ENCODE results near the gene SAMD11. TPM values are rescaled to one million over a fixed set of nuclear protein-coding genes. Genes with fewer than 3 reads are reported as not detected.
A peak's percentile ranks its signal among the peaks of the same experiment; 100 is the strongest.
"Not testable (repeated sequence)": the region's sequence is repeated elsewhere in the genome, so short reads cannot be mapped to it uniquely, and the experiment has no call there.

Gene SAMD11, protein sequence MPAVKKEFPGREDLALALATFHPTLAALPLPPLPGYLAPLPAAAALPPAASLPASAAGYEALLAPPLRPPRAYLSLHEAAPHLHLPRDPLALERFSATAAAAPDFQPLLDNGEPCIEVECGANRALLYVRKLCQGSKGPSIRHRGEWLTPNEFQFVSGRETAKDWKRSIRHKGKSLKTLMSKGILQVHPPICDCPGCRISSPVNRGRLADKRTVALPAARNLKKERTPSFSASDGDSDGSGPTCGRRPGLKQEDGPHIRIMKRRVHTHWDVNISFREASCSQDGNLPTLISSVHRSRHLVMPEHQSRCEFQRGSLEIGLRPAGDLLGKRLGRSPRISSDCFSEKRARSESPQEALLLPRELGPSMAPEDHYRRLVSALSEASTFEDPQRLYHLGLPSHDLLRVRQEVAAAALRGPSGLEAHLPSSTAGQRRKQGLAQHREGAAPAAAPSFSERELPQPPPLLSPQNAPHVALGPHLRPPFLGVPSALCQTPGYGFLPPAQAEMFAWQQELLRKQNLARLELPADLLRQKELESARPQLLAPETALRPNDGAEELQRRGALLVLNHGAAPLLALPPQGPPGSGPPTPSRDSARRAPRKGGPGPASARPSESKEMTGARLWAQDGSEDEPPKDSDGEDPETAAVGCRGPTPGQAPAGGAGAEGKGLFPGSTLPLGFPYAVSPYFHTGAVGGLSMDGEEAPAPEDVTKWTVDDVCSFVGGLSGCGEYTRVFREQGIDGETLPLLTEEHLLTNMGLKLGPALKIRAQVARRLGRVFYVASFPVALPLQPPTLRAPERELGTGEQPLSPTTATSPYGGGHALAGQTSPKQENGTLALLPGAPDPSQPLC
- not detected for polyA plus RNA-seq (2012; ENCODE audit: insufficient read depth, insufficient read length)

DNA sequence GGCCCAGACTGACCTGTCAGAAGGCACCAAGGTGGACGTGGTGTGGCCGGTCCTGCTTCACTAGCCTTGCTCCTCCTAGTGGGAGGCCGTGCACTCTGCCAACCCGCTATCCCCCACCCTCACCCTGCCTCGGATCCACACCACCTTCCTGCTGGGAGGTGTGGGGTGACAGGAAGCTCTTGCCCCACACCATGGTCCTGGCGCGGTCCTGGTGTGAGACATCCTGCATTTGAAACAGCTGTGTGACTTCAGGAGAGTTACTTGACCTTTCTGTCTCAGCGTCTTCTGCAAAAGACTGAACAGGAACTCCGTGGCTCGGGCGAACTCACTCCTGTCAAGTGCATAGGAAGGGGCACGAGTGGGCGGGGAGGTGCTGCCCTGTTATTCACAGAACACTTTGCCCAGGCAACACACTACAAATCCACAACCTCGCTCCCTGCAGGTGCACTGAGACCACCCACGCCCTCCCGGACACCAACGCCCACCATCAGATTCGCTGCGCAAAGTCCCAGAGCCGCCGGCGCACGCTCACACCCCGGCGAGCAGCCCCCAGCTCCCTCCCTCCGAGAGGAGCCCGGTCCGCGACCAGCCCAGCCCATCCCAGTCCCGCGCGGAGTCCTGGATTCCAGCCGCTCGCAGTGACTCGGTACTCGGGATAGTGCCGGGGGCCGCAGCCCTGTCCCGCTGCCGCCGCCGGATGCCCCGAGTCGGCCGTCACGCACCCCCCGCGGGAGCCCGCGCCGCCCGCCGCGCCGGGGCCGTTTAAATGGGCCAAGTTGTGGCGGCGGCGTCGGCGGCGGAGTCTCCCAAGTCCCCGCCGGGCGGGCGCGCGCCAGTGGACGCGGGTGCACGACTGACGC lies at the start of gene SAMD11:
TSS of gene SAMD11 (plus strand) at position 793 of the 860 bp plus-strand sequence. CDS start 509 bp downstream, outside the sequence.
- H3K4me3 ChIP-seq (ENCODE audit: low read length) = peak within 1 kb of the TSS; percentile 43
- peak; percentile 61 for DNase-seq (ENCODE audit: low read depth, low spot score)

DNA sequence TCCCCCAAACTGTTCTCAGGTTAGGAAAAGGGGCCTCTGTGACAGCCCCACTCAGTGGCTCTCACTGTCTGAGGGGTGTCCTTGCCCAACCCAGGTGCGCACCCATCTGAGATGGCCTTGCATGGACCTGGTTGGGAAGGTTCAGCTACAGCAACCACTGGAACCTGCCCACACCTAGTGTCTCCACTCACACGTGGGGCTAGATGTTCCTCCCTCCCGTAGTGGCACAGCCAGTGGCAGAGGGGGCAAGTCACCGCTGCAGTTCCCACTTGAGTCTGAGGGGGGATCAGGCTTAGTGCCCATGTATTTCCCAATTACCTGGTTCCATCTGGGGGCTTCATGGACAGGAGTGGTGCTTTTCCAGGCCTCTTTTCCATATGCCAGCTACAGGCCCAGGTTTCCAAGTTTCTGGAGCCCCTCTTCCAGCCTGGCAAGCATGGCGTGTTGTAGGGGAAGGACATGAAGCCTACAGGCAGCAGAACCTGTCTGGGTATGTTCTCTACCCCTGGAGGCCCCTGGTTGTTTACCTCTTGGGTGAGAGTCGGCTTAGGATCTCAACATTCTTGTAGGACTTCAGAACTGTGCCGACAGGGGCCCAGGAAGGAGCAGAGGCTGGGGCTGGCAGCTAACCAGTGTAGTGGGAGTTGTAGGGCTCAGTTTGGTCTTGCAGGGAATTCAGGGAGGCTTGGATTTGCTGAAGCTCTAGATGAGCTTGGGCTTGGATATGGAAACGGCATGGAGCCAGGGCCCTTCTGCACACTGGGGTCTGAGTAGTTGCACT lies 47.1 kb upstream of the SAMD11 start:
- H3K4me3 ChIP-seq (ENCODE audit: low read length); DNase-seq (ENCODE audit: low read depth, low spot score): not testable (repeated sequence)

DNA sequence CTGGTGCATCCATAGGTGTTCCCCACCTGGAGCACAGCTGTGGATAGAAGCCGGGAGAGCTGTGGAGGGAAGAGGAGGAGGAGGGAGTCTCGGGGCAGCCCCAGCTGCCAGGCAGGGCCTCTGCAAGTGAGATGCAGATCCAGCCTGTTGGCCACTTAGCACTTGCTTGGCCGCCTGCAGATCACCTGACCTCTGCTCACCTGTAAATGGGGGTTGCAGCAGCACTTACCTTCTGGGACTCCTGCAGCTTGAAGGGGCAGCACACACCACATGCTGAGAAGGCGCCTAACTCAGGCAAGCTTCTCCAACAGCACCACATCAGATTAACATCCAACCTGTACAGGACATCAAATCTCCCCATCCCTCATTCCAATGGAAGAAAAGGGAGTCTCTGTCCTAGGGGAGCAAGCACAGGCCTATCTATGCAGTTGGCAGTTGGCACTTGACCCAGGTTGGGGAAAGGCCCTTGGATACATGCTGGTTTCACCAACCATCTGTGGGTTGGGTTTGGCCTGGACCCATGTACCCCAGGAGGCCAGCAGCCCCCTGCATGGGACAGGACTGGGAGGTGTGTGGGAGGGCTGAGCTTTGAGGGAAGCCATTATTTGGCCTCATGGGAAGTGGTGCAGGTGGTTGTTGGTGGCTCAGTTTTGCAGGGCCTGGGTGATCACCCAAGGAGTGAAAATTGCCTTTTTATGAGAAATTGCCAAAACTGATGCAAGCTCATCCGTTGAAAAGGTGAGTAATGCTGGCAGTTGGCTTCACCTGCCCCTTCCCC lies 46.3 kb upstream of the SAMD11 start:
- not testable (repeated sequence) for H3K4me3 ChIP-seq (ENCODE audit: low read length); DNase-seq (ENCODE audit: low read depth, low spot score)

DNA sequence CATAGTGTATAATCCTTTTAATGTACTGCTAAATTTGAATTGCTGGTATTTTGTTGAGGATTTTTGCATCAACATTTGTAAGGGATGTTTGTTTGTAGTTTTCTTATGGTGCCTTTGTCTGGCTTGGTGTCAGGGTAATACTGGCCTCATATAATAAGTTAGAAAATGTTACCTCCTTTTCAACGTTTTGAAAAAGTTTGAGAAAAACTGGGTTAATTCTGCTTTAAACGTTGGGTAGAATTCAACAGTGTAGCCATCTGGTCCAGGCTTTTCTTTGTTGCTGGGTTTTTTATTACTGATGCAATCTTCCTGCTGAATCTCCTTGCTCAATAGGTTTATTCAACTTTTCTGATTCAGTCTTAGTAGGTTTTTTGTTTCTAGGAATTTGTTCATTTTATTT lies 43.2 kb upstream of the SAMD11 start:
- not testable (repeated sequence) for H3K4me3 ChIP-seq (ENCODE audit: low read length); DNase-seq (ENCODE audit: low read depth, low spot score)

DNA sequence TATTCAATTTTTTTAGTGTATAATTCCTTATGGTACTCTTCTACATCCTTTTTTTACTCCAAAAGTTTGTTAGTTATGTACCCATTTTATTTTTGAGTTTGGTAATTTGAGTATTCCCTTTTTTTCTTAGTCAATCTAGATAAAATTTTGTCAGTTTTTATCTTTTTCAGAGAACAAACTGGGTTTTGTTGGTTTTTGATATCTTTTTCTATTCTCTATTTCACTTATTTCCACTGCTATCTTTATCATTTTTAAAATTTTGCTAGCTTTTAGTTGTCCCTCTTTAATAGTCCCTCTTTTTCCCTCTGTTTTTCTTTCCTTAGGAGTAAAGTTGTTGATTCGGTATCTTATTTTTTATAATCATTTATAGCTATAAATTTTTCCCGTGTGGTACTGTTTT lies 42.8 kb upstream of the SAMD11 start:
- DNase-seq (ENCODE audit: low read depth, low spot score); H3K4me3 ChIP-seq (ENCODE audit: low read length): not testable (repeated sequence)

DNA sequence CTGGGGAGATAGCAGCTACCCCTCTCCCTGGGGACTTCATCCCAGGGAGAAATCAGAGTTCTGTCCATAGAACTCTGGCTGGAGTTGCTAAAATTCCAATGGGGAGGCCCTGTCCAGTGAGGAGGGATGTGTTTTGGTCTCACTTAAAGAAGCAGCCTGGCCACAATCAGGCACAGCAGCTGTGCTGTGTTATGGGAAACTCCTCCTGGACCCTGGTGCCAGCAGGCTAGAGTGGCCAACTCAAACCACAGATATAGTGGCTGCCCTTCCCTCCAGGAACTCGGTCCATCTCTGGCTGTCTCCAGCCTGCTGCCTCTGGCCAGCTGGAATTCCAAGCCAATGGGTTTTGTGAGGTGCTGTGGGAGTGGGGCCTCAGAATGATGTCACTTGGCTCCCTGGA lies 37.4 kb upstream of the SAMD11 start:
- DNase-seq (ENCODE audit: low read depth, low spot score) = no peak
- no peak overlapping the region for H3K4me3 ChIP-seq (ENCODE audit: low read length)

DNA sequence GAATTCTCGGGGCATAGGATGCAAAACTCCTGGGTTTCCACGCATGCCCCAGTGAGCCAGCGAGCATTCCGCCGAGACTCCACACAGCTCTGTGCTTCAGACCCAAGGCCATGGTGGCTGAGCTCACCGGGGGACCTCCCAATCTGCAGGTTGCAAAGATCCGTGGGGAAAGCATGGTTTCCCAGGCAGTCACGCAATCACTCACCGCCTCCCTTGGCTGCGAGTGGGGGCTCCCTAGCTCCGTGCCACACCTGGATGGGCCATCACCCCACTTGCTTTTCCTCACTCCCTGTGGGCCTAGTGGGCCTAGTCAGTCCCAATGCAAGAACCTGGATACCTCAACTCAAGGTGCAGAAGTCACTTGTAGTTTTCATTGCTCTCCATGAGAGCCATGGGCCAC lies 37.0 kb upstream of the SAMD11 start:
- no peak overlapping the region for H3K4me3 ChIP-seq (ENCODE audit: low read length)
- DNase-seq (ENCODE audit: low read depth, low spot score) = no peak

DNA sequence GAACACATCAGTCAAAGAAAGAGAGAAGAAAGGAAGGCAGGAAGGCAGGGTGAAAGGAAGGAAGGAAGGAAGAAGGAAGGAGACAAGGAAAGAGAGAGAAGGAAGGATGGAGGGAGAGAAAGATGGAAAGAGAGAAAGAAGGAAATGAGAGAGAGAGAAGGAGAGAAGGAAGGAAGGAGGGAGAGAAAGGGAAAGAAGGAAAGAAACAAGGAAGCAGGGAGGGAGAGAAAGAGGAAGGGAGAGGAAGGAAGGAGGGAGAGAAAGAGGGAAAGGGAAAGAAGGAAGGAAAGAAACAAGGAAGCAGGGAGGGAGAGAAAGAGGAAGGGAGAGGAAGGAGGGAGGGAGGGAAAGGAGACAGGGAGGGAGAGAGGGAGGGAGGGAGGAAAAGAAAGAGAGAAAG lies 35.4 kb upstream of the SAMD11 start:
- DNase-seq (ENCODE audit: low read depth, low spot score) = no peak

DNA sequence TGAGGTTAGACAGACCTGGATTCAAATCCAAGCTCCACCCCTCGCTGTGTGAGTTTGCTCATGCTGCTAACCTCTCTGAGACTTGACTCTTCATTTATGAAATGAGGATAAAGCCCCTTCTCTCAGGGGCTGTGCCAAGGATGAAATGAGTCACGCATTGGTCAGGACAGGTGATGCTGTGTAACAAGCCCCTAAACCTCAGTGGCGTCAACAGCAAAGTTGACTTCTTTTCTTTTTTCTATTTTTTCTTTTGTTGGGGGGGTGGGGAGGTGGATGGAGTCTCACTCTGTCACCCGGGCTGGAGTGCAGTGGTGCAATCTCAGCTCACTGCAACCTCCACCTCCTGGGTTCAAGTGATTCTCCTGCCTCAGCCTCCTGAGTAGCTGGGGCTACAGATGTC lies 33.9 kb upstream of the SAMD11 start:
- DNase-seq (ENCODE audit: low read depth, low spot score) = not testable (repeated sequence)

More for the DNA sequence above, 35.4 kb upstream of the SAMD11 start:
- no peak overlapping the region for H3K4me3 ChIP-seq (ENCODE audit: low read length)

DNA sequence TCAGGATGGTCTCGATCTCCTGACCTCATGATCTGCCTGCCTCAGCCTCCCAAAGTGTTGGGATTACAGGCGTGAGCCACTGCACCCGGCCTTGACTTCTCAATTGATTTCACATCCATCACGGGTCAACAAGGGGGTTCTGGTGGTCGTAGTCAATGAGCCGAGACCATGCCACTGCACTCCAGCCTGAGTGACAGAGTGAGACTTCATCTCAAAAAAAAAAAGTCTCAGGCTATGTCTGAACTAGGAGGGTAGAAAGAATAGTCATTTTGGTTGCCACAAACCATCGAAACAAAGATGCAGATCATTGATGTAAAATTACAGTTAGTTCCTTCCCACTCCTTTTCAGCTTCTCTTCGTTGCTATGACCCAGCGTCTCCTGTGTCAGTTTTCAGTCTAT lies 33.5 kb upstream of the SAMD11 start:
- not testable (repeated sequence) for DNase-seq (ENCODE audit: low read depth, low spot score); H3K4me3 ChIP-seq (ENCODE audit: low read length)

More for the DNA sequence above, 33.9 kb upstream of the SAMD11 start:
- not testable (repeated sequence) for H3K4me3 ChIP-seq (ENCODE audit: low read length)

DNA sequence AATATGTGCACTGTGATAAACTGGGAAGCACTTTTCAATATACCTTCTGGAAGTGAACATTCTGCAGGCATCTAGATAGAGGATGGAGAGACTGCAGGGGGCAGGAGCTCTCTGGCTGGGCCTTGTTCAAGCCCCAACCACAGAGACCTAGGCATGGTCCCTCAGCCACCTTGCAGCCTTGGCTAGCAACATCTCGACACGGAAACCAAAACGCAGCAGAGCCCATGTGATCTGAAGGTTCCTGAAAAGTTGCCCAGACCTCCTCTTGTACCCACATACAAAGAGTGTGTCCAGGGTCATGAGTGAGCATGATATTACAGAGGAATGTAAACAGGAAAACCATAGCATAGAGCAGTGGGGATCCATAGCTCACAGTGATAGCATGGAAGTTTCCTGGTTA lies 33.1 kb upstream of the SAMD11 start:
- H3K4me3 ChIP-seq (ENCODE audit: low read length) = no peak overlapping the region
- no peak for DNase-seq (ENCODE audit: low read depth, low spot score)

DNA sequence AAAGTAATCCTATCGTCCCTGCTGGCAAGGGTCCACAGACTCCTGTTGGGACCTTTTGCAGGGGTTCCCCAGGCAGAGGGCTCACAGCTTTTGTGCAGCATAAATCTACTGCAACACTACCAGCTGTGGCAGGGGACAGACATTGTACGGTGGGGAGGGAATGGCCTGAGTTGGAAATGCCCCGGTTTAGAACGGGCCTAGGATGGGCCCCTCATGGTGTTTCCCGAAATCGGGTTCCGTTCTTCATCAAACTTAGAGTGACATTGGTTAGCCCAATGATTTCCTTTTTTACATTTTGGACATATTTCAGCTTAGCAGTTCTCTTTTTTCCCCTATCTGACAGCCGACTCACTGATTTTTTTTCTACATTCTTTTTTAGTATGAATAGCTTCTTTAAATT lies 26.5 kb upstream of the SAMD11 start:
- no peak overlapping the region for H3K4me3 ChIP-seq (ENCODE audit: low read length)
- no peak for DNase-seq (ENCODE audit: low read depth, low spot score)

DNA sequence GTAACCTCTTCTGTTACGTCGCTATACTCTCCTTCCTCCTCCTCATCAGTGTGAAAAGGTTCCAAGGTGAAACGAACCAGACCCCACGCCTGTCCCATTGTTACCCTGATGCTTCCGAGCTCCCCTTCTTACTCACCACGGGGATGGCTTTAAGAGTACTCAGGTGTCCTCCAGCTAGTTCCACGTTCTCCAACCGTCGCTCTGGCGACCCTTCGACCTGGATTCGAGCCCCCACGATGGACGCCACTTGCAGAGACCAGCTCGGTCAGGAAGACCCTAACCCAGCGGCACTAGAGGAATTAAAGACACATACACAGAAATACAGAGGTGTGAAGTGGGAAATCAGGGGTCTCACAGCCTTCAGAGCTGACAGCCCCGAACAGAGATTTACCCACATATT lies 25.8 kb upstream of the SAMD11 start:
- not testable (repeated sequence) for H3K4me3 ChIP-seq (ENCODE audit: low read length); DNase-seq (ENCODE audit: low read depth, low spot score)

DNA sequence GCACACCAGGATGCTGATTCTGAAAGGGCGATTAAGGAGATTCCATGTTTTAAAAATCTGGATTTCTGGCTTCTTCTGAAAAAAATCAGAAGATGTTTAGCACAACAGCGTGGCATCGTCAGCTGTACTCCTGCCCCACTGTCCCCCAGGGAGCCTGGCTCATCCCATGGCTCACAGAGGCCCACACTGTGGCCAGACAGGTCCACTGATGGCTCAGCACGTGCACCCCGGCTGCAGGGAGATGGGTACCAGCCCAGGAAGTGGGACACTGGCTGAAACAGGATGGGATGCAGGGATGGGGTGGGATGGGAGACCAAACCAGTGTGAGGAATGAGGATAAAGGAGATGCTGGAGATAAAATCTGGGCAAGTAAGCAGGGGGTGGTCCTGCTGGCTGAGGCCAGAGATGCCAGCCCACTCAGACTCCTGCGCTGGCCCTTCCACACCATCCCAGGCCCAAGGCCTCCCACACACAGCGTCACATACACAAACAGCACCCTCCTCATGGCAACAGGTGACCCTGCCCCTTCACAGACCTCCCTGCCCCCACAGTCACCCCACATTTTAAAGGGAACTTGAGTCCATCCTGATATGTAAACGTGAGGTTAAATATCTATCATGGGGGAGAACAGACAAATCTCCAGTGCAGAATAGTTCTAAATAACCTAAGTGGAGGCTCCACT lies 23.9 kb upstream of the SAMD11 start:
- no peak overlapping the region for H3K4me3 ChIP-seq (ENCODE audit: low read length)
- no peak for DNase-seq (ENCODE audit: low read depth, low spot score)

DNA sequence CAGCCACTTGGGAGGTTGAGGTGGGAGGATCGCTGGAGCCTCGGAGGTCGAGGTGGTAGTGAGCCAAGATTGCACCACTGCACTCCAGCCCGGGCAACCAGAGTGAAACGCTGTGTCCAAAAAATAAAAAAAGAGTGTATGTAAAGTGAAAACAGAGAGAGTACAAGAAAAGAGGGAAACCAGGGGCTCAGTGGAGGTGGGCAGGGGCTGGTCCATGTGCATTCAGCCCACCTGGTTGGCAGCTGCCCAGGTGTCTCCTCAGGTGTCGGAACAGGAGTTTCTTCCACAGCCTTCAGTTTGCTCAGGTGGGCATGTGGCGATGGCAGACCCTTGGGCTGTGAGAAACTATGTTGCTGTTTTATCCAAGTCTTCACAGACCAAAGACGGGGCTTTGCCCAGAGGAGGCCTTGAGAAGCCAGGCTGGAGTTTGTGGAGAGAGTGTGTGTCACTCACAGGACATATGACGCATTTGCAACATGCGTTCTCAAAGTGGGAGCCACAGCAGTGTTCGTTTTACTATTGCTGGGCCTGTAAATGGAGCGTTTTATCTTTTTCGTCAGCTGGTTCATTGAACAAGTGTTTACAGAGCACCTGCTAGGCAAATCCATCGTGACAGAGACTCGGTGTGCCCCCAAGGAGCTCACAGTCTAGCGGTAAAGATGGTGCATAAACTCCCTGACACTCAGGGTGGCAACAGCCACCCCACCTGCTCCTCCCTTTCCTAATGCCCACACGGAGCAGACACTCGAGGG lies 22.4 kb upstream of the SAMD11 start:
- no peak overlapping the region for H3K4me3 ChIP-seq (ENCODE audit: low read length)
- no peak for DNase-seq (ENCODE audit: low read depth, low spot score)

DNA sequence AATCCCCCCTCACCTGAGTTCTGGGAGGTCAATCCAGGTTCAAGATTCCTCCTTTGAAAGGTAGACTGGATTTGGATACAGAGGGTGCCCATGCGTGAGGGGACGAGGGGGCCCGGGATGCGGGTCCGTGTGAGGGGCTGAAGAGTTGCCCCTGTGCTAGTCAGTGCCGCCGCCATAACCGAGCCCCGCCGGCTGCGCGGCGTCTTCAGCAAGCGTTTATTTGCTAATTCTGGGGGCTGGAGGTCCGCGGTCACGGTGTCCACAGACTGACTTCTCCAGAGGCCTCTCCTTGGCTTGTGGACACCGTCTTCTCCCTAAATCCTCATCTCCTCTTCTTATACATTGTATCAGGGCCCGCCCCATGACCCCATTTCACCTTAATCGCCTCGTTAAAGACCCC lies 20.9 kb upstream of the SAMD11 start:
- DNase-seq (ENCODE audit: low read depth, low spot score) = no peak
- H3K4me3 ChIP-seq (ENCODE audit: low read length) = no peak overlapping the region

DNA sequence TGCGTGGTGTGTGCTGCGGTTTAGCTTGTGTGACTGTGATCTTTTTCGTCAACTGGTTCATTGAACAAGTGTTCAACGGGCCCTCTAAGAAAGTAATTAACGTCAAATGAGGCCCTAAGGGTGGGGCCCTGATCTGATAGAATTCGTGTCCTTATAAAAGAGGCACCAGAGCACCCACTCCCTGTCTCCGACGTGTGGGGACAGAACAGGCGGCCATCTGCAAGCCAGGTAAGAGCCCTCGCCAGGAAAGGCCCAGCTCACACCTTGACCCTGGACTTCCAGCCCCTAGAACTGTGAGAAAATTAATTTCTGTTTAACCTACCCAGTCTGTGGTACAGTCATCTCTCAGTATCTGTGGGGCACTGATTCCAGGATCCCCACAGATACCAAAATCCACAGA lies 20.4 kb upstream of the SAMD11 start:
- no peak overlapping the region for H3K4me3 ChIP-seq (ENCODE audit: low read length)
- DNase-seq (ENCODE audit: low read depth, low spot score) = no peak
